K562 (cell line): ENCODE data around the gene ENO3.

Experiments used
- CBFB ChIP-seq: sonication (generic); formaldehyde crosslinking; IDR thresholded peaks from 2 replicates; pipeline ENCODE4 v1.4.0; 2020; ENCODE audit warnings: mild to moderate bottlenecking, missing genetic modification reagents
- NFE2L1 ChIP-seq: fragments of 450-650 bp; IDR thresholded peaks from 2 replicates; pipeline ENCODE4 v1.6.1; 2016; ENCODE audit warnings: missing genetic modification characterization, low read depth, mild to moderate bottlenecking, missing compliant biosample characterization, moderate library complexity, borderline replicate concordance
- RCOR1 ChIP-seq, 2 experiments: IDR thresholded peaks; 2 replicates each; pipeline ENCODE4 v1.6.1; 2012; ENCODE audit warnings: low read depth in 2 of 2, low read length in 2 of 2, borderline replicate concordance in 1 of 2, improper control_type of control experiment in 1 of 2
- ZNF239 ChIP-seq: fragments of 250-450 bp; sonication (Bioruptor Pico); IDR thresholded peaks from 2 replicates; pipeline ENCODE4 v1.4.0; 2020; ENCODE audit warnings: mild to moderate bottlenecking
- TF ChIP-seq, protein P1 (sequence below), 3 experiments: fragments of 200-800 bp in 1 of 3; sonication (Bioruptor generic) in 1 of 3; sonication (generic) in 1 of 3; formaldehyde crosslinking in 1 of 3; IDR thresholded peaks; 2 replicates each; pipeline versions ENCODE4 v1.6.1 to v1.8.0; 2016 to 2022; ENCODE audit warnings: mild to moderate bottlenecking in 2 of 3, missing compliant biosample characterization in 2 of 3, missing genetic modification characterization in 2 of 3, missing genetic modification reagents in 1 of 3
- TF ChIP-seq, protein P2 (sequence below), 3 experiments: IDR thresholded peaks in 2 of 3; conservative IDR thresholded peaks in 1 of 3; 2 replicates each; pipeline ENCODE4 v1.5.1; 2011 to 2012; ENCODE audit warnings: low read length in 3 of 3, mild to moderate bottlenecking in 3 of 3, control low read depth in 2 of 3, improper control_type of control experiment in 1 of 3, inconsistent platforms in 1 of 3, low read depth in 1 of 3, mixed read lengths in 1 of 3, moderate library complexity in 1 of 3; ENCODE audit not compliant: insufficient read depth in 2 of 3

- TF ChIP-seq CBFB (no peak), ZNF239 (no peak), NFE2L1 (no peak), RCOR1 (IDR thresholded peaks at IDR 0.05; ENCODE audit: borderline replicate concordance in 1 of 2, low read depth in 2 of 2, low read length in 2 of 2) (no peak)
- TF ChIP-seq, protein P1, sequence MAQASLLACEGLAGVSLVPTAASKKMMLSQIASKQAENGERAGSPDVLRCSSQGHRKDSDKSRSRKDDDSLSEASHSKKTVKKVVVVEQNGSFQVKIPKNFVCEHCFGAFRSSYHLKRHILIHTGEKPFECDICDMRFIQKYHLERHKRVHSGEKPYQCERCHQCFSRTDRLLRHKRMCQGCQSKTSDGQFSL (CRISPR knock-in tag; IDR thresholded peaks at IDR 0.05), result no peak
- TF ChIP-seq, protein P1 (tag; IDR thresholded peaks at IDR 0.05), result no peak
- TF ChIP-seq, protein P2, sequence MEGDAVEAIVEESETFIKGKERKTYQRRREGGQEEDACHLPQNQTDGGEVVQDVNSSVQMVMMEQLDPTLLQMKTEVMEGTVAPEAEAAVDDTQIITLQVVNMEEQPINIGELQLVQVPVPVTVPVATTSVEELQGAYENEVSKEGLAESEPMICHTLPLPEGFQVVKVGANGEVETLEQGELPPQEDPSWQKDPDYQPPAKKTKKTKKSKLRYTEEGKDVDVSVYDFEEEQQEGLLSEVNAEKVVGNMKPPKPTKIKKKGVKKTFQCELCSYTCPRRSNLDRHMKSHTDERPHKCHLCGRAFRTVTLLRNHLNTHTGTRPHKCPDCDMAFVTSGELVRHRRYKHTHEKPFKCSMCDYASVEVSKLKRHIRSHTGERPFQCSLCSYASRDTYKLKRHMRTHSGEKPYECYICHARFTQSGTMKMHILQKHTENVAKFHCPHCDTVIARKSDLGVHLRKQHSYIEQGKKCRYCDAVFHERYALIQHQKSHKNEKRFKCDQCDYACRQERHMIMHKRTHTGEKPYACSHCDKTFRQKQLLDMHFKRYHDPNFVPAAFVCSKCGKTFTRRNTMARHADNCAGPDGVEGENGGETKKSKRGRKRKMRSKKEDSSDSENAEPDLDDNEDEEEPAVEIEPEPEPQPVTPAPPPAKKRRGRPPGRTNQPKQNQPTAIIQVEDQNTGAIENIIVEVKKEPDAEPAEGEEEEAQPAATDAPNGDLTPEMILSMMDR (IDR thresholded peaks at IDR 0.05 in 2 of 3, conservative IDR thresholded peaks at IDR 0.05 in 1 of 3; ENCODE audit: insufficient read depth in 2 of 3, low read depth in 1 of 3, low read length in 3 of 3), result no peak
Measured at GRCh38 chr17:4933646-4934045, 17.3 kb upstream of the ENO3 start.
